H9 (cell line): ENCODE results near the gene BRSK1. TPM values are rescaled to one million over a fixed set of nuclear protein-coding genes. Genes with fewer than 3 reads are reported as not detected.

Source experiments
- DNase-seq: peaks from one replicate; pipeline ENCODE4 v3.0.0-alpha.2; 2017
- H2AFZ ChIP-seq: one replicate; pipeline ENCODE4 v1.6.1; 2013; ENCODE audit warnings: mild to moderate bottlenecking, low read length, control low read depth, moderate library complexity
- H2AK5ac ChIP-seq: 2 replicates; pipeline ENCODE4 v1.6.1; 2013; ENCODE audit warnings: low read length, control low read depth, mixed read lengths; ENCODE audit not compliant: insufficient read length
- H2BK120ac ChIP-seq: one replicate; pipeline ENCODE4 v1.6.1; 2013; ENCODE audit warnings: low read depth, mild to moderate bottlenecking, low read length, control low read depth, inconsistent platforms; ENCODE audit not compliant: poor library complexity, severe bottlenecking
- H2BK12ac ChIP-seq: 2 replicates; pipeline ENCODE4 v1.6.1; 2013; ENCODE audit warnings: low read length, control low read depth, mixed read lengths, low read depth; ENCODE audit not compliant: insufficient read length
- H2BK15ac ChIP-seq: 2 replicates; pipeline ENCODE4 v1.6.1; 2013; ENCODE audit warnings: low read depth, low read length, control low read depth
- H2BK20ac ChIP-seq: one replicate; pipeline ENCODE4 v1.6.1; 2013; ENCODE audit warnings: low read depth, mild to moderate bottlenecking, low read length, control low read depth, inconsistent platforms; ENCODE audit not compliant: poor library complexity, severe bottlenecking
- H2BK5ac ChIP-seq: 2 replicates; pipeline ENCODE4 v1.6.1; 2013; ENCODE audit warnings: low read length, control low read depth, mixed read lengths; ENCODE audit not compliant: insufficient read length
- H3K14ac ChIP-seq: 2 replicates; pipeline ENCODE4 v1.6.1; 2013; ENCODE audit warnings: low read length, control low read depth; ENCODE audit not compliant: insufficient read depth
- H3K18ac ChIP-seq: 2 replicates; pipeline ENCODE4 v1.6.1; 2013; ENCODE audit warnings: low read depth, mild to moderate bottlenecking, mixed read lengths, low read length, control low read depth; ENCODE audit not compliant: insufficient read length
- H3K23ac ChIP-seq: 2 replicates; pipeline ENCODE4 v1.6.1; 2013; ENCODE audit warnings: low read length, control low read depth, mixed read lengths, low read depth; ENCODE audit not compliant: insufficient read length
- H3K23me2 ChIP-seq: 2 replicates; pipeline ENCODE4 v1.6.1; 2013; ENCODE audit warnings: low read depth, mild to moderate bottlenecking, mixed read lengths, low read length, control low read depth; ENCODE audit not compliant: insufficient read length, poor library complexity, severe bottlenecking
- H3K27ac ChIP-seq: 2 replicates; pipeline ENCODE4 v1.5.1; 2013; ENCODE audit warnings: low read length, control low read depth, mixed read lengths, low read depth; ENCODE audit not compliant: insufficient read length
- H3K27me3 ChIP-seq: 2 replicates; pipeline ENCODE4 v1.6.1; 2013; ENCODE audit warnings: low read length, control low read depth, inconsistent platforms; ENCODE audit not compliant: insufficient read depth
- H3K4ac ChIP-seq: 2 replicates; pipeline ENCODE4 v1.6.1; 2013; ENCODE audit warnings: low read depth, mild to moderate bottlenecking, control low read depth, inconsistent platforms, low read length, moderate library complexity
- H3K4me1 ChIP-seq: 2 replicates; pipeline ENCODE4 v1.6.1; 2013; ENCODE audit warnings: low read length, control low read depth, inconsistent platforms; ENCODE audit not compliant: insufficient read depth
- H3K4me2 ChIP-seq: 2 replicates; pipeline ENCODE4 v1.6.1; 2013; ENCODE audit warnings: low read length, control low read depth, mixed read lengths; ENCODE audit not compliant: insufficient read length, insufficient read depth
- H3K56ac ChIP-seq: 2 replicates; pipeline ENCODE4 v1.6.1; 2013; ENCODE audit warnings: low read depth, mild to moderate bottlenecking, mixed read lengths, low read length, control low read depth; ENCODE audit not compliant: insufficient read length
- H3K79me1 ChIP-seq: 2 replicates; pipeline ENCODE4 v1.6.1; 2013; ENCODE audit warnings: low read depth, mild to moderate bottlenecking, moderate library complexity, low read length, control low read depth, inconsistent platforms; ENCODE audit not compliant: insufficient read depth, poor library complexity, severe bottlenecking
- H3K79me2 ChIP-seq: 2 replicates; pipeline ENCODE4 v1.6.1; 2013; ENCODE audit warnings: low read length, control low read depth, inconsistent platforms; ENCODE audit not compliant: insufficient read depth
- H3K9ac ChIP-seq: 2 replicates; pipeline ENCODE4 v1.6.1; 2013; ENCODE audit warnings: low read length, control low read depth, mixed read lengths; ENCODE audit not compliant: insufficient read length; ENCODE audit errors: extremely low read depth
- H3K9me3 ChIP-seq: one replicate; pipeline ENCODE4 v1.6.1; 2013; ENCODE audit warnings: low read depth, low read length, inconsistent platforms; ENCODE audit not compliant: control insufficient read depth
- H3T11ph ChIP-seq: one replicate; pipeline ENCODE4 v1.6.1; 2013; ENCODE audit warnings: mild to moderate bottlenecking, low read length, control low read depth, inconsistent platforms
- H4K20me1 ChIP-seq: one replicate; pipeline ENCODE4 v1.6.1; 2013; ENCODE audit not compliant: control insufficient read depth, insufficient read length, insufficient read depth
- H4K5ac ChIP-seq: 2 replicates; pipeline ENCODE4 v1.6.1; 2013; ENCODE audit warnings: low read depth, mild to moderate bottlenecking, mixed read lengths, low read length, control low read depth; ENCODE audit not compliant: insufficient read length
- H4K8ac ChIP-seq: replicated peaks from 2 replicates; pipeline ENCODE4 v1.6.1; 2013; ENCODE audit warnings: low read length, control low read depth, mixed read lengths, low read depth; ENCODE audit not compliant: insufficient read length
- H4K91ac ChIP-seq: 2 replicates; pipeline ENCODE4 v1.6.1; 2013; ENCODE audit warnings: low read depth, mild to moderate bottlenecking, moderate library complexity, mixed read lengths, low read length, control low read depth; ENCODE audit not compliant: insufficient read length
- H3K27ac Mint-ChIP-seq, 3 experiments: 2 replicates in 2 of 3; 3 replicates in 1 of 3; pipeline ENCODE4 v1.8.0; 2020 to 2021; ENCODE audit warnings: mixed read lengths in 3 of 3, mild to moderate bottlenecking in 1 of 3, moderate library complexity in 1 of 3
- H3K27me3 Mint-ChIP-seq: 2 replicates; pipeline ENCODE4 v1.8.0; 2021; ENCODE audit warnings: low read depth, mild to moderate bottlenecking, moderate library complexity, mixed read lengths
- H3K36me3 Mint-ChIP-seq, 3 experiments: 2 replicates in 2 of 3; 3 replicates in 1 of 3; pipeline ENCODE4 v1.8.0; 2020 to 2021; ENCODE audit warnings: low read depth in 3 of 3, mixed read lengths in 3 of 3; ENCODE audit not compliant: insufficient read depth in 1 of 3
- H3K4me1 Mint-ChIP-seq, 2 experiments: 2 replicates each; pipeline ENCODE4 v1.8.0; 2020; ENCODE audit warnings: mixed read lengths in 2 of 2
- H3K4me3 Mint-ChIP-seq, 2 experiments: 2 replicates in 1 of 2; 3 replicates in 1 of 2; pipeline ENCODE4 v1.8.0; 2020 to 2021; ENCODE audit warnings: mild to moderate bottlenecking in 2 of 2, mixed read lengths in 2 of 2, moderate library complexity in 1 of 2
- H3K9me3 Mint-ChIP-seq, 2 experiments: 2 replicates in 1 of 2; 3 replicates in 1 of 2; pipeline ENCODE4 v1.8.0; 2020; ENCODE audit warnings: mild to moderate bottlenecking in 2 of 2, mixed read lengths in 2 of 2, moderate library complexity in 1 of 2
- CTCF ChIP-seq: fragments of 200-600 bp; sonication (generic); conservative IDR thresholded peaks from 3 replicates; pipeline ENCODE4 v1.8.0; 2021; ENCODE audit warnings: antibody characterized with exemption, mild to moderate bottlenecking
- WGBS: extraction: QIAGEN DNeasy Blood & Tissue Kit; methylation state at CpG from one replicate; pipeline ENCODE4 v1.1.7; 2013; ENCODE audit warnings: missing lambda C conversion rate, low lambda C conversion rate, mixed read lengths; ENCODE audit not compliant: insufficient read length; ENCODE audit errors: extremely low coverage; 5-methylcytosine and 5-hydroxymethylcytosine counted together
- total RNA-seq: library from RNA; stranded (reverse); gene quantifications from 2 replicates; pipeline ENCODE4 v1.2.1, GENCODE V29; 2021

BRSK1 gene
- total RNA-seq, 1 experiment from 2014 or later = 43.5 TPM

GRCh38 chr19:55311397-55311796, 27.6 kb downstream of the BRSK1 start:
- H2BK12ac ChIP-seq = no peak overlapping the region
- no peak overlapping the region for H3T11ph ChIP-seq
- H2AK5ac ChIP-seq = no peak overlapping the region
- H3K9me3 ChIP-seq = no peaks in the 10 kb centered on the region
- no peak overlapping the region for H3K27ac Mint-ChIP-seq
- no peak overlapping the region for H3K23ac ChIP-seq
- no peak overlapping the region for H3K4me2 ChIP-seq
- H3K9ac ChIP-seq = no peak overlapping the region
- no peak overlapping the region for H4K5ac ChIP-seq
- H3K4ac ChIP-seq = no peak overlapping the region
- H3K4me3 Mint-ChIP-seq = no peak overlapping the region
- no peaks in the 10 kb centered on the region for H3K27me3 ChIP-seq
- WGBS = no CpG with 5 or more reads among the region's 9 CpGs
- H3K36me3 Mint-ChIP-seq = peaks cover 21 to 35% (median 31%) of the 10 kb centered on the region in 3 experiments; a peak in 6 of 7 replicates
- H2BK20ac ChIP-seq = no peak overlapping the region
- no peaks in the 10 kb centered on the region for H3K79me2 ChIP-seq
- H4K91ac ChIP-seq = no peak overlapping the region
- no peak overlapping the region for H3K14ac ChIP-seq
- H2BK15ac ChIP-seq = no peak overlapping the region
- H3K79me1 ChIP-seq = no peaks in the 10 kb centered on the region
- H3K18ac ChIP-seq = no peak overlapping the region
- no peak overlapping the region for H2AFZ ChIP-seq
- H3K4me1 ChIP-seq = no peaks in the 10 kb centered on the region
- no peaks in the 10 kb centered on the region for H3K23me2 ChIP-seq
- no peaks in the 10 kb centered on the region for H3K9me3 Mint-ChIP-seq
- TF ChIP-seq CTCF = no peak
- peaks cover under 1% of the 10 kb centered on the region; the same call in 1 of the 2 replicates for H3K27me3 Mint-ChIP-seq
- H3K4me1 Mint-ChIP-seq = peaks cover 3 to 7% of the 10 kb centered on the region in 2 experiments; a peak in 2 of 4 replicates
- no peak overlapping the region for H4K8ac ChIP-seq
- H2BK120ac ChIP-seq = no peak overlapping the region
- H2BK5ac ChIP-seq = no peak overlapping the region
- no peaks in the 10 kb centered on the region for H4K20me1 ChIP-seq
- no peak overlapping the region for H3K27ac ChIP-seq
- DNase-seq = no peak
- H3K56ac ChIP-seq = no peak overlapping the region
